H7 (cell line): ENCODE measurements around the gene MRPL37. TPM values are rescaled to one million over a fixed set of nuclear protein-coding genes. Genes with fewer than 3 reads are reported as not detected.

Source experiments
- DNase-seq: peaks from one replicate; pipeline ENCODE4 v3.0.0; 2012
- H3K27me3 ChIP-seq: 2 replicates; pipeline ENCODE4 v1.6.0; 2011; ENCODE audit warnings: mild to moderate bottlenecking, low read length; ENCODE audit not compliant: control insufficient read depth, insufficient read depth
- H3K36me3 ChIP-seq: replicated peaks from 2 replicates; pipeline ENCODE4 v1.5.1; 2011; ENCODE audit warnings: low read length; ENCODE audit not compliant: control insufficient read depth, insufficient read depth
- H3K4me3 ChIP-seq: 2 replicates; pipeline ENCODE4 v1.5.1; 2011; ENCODE audit warnings: low read depth, mild to moderate bottlenecking, control low read depth, low read length, moderate library complexity; ENCODE audit not compliant: insufficient read depth
- total RNA-seq: library from RNA; depleted of rRNA; stranded (reverse); fragments of >200 nt; shearing (Covaris generic); gene quantifications from 2 replicates; pipeline ENCODE4 v1.2.3, GENCODE V29; 2014

MRPL37 gene
- total RNA-seq, 1 experiment from 2014 or later: 275 TPM

DNA sequence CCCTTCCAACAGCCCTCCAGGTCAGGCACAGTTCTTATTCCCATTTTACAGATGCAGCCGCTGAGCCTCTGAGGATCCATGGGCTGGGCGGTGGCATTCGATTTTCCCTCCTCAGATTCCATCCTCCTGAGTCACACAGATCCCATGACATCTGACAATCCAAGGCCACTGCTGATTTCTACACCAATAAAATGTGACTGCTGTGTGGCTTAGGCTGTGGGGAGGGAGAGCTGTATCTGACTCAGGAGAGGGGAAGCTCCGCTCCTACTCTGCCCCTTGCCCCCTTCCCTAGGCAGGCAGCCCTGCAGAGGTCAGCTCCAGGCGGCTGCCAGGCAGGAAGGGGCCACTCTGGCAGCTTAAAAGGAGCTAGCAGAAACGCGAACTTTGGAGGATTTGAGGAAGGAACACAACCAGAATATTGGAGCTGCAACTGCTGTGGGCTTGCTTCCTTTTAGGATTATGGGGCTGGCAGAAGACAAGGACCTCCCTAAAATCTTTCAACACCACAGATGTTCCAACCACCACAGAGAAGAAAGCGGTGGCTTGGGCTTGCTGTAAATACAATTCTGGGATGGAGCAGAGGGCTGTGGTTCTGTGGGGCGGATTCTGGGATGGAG is 50.0 kb downstream of the MRPL37 start:
- peak; percentile 86 for DNase-seq
- Histone ChIP-seq H3K27me3 (no peaks in the 10 kb centered on the region), H3K36me3 (peaks cover 5% of the 10 kb centered on the region), H3K4me3 (no peak overlapping the region)

DNA sequence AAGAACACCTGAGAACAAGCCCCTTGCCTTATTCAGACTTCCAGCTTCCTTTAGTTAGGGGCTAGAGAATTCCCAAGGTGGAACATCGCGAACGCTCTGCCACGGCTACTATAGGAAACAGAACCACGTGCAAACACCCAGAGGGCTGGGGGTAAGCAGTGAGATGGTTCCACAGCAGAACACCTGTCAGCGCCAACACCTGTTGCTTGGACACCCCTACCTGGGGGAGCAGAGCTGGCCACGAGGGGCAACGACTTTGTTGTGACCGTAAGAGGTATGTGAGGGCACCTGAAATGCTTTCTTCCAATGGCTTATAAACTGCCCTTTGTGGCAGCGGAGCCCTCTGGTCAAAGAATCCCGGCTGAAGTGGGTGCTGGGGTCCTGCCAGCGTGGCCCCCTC is 50.7 kb downstream of the MRPL37 start:
- Histone ChIP-seq H3K36me3 (peaks cover 4% of the 10 kb centered on the region), H3K27me3 (no peaks in the 10 kb centered on the region), H3K4me3 (no peak overlapping the region)
- DNase-seq: no peak

DNA sequence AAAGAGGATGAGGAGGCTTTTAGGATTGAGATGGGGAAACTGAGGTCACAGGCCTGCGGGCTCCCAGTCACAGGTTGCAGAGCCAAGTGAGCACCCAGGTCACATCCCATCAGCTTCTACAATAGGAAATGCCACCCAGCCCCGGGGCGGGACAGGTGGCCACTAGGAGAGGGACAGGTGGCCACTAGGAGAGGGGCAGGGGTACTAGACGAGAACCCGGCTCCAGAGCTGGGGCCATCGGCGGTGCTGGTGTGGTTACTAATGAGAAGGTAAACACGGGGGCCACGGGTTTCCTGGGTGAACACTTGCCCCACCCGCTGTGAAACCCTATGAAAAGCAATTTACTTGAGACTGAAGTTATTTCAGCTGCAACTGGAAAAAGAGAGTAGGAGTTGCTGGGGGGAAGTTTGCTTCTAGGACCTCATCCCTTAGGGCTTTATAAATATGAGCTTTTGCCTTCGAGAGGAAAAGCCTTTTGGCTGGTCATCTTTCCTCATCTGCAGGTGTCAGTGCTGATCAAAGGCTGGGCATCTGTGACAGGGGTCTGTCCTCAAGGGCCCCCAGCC is 52.5 kb downstream of the MRPL37 start:
- DNase-seq: no peak
- no peaks in the 10 kb centered on the region for H3K27me3 ChIP-seq
- no peaks in the 10 kb centered on the region; the same call in 1 of the 2 replicates for H3K36me3 ChIP-seq
- no peak overlapping the region for H3K4me3 ChIP-seq

DNA sequence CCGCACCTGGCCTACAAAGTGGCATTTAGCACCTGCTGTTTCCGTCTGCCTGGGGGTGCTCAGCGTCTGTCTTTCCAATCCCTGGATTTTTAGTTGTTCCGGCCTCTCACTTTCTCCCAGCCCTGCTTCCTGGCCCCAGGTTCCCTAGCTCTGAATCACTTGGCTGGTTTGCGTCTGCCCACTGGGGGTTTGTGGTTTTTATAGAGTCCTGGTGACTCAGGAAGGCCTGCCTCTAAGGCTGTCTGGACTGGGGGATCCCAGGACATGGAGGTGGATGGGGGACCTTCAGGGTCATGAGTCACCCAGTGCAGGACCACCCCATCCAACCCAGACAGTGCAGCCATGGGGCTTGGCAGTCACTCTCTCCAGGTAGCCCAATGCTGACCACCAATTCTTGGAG is 53.5 kb downstream of the MRPL37 start:
- H3K4me3 ChIP-seq: no peak overlapping the region
- H3K36me3 ChIP-seq: no peaks in the 10 kb centered on the region; the same call in 1 of the 2 replicates
- no peaks in the 10 kb centered on the region for H3K27me3 ChIP-seq
- DNase-seq: no peak

DNA sequence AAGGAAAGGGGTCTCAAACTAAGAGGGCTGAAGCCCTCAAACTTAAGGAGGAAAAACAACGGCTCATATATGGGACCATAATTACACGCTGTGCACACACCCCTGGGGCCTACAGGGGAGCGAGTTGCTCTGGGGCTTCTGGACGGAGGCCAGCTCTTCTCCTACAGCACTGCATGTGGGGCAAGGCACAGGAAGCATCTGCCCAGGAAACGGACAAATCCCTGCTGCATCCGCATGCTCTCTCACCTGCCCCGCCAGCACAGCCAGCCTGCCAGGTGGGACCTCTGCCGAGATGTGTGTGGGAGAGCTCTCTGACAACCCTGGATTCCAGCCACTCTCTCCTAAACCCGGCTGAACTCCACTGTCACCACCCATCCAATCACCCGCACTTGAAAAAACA is 54.1 kb downstream of the MRPL37 start:
- Histone ChIP-seq H3K27me3 (no peaks in the 10 kb centered on the region), H3K36me3 (no peaks in the 10 kb centered on the region; the same call in 1 of the 2 replicates), H3K4me3 (no peak overlapping the region)
- no peak for DNase-seq

DNA sequence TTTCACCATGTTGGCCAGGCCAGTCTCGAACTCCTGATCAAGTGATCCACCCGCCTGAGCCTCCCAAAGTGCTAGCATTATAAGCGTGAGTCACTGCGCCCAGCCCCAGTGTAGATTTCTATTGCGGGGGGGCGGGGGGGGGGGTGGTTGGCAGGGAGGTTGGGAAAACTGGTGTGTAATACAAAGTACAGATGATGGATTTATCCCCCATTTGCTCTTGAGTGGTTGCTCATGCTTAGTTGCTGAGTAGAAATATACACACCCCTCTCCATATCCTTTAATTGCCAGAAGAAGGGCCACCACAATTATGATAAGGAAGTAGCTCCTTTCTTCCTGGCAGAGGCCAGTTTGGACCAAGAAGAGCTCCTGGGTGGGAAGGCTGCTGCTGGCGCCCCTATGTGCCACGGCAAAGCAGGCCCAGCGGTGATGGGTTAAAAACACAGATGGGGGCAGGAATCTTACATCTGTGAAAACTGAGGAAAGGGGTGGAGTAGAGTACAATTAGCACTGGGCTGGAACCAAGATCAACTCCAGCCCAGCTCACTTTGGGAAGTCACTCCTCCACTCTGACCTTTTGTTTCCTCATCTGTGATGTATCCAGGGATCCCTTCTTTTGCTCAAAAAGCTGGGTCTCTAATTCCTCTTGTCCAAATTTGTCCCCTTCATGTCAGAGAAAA is 55.2 kb downstream of the MRPL37 start:
- Histone ChIP-seq H3K27me3 (no peaks in the 10 kb centered on the region), H3K36me3 (no peaks in the 10 kb centered on the region; the same call in 1 of the 2 replicates), H3K4me3 (no peak overlapping the region)
- DNase-seq: no peak

DNA sequence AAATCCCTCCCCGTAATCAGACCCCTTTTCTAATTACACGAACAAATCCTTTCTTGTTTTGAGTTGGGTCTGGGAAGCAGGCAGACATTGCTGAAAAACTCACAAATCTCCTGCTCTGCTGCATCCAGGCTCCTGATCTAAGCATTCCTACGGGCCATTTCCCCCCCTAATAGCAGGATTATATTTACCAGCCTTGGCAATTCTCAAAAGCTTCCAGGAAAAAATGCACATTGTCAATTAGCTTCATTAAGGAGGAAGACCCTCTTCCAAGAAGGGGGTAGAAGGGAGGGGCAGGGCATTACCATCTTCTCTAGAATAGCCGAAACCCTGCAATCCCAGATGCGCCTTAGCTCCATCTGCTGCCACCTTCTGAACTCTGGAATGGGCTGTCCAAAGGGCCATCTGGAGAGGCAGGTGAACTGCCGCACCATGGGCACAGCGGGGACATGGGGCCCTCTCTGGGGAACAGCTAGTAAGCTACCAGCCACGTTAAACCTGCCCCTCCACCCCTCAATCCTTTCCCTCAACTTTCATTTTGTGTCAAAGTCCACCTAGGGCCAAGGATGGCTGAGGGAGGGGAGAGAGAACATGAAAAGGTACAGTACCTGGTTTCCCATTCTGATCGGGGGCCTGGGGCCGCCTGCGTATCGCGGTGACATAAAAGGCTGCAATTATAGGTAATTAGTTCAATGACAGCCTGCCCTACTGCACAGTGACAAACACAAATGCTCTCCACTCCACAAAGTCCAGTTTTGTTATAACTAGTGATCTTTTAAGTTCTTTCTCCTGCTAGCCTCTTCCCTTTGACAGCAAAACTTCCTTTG is 56.8 kb downstream of the MRPL37 start:
- H3K27me3 ChIP-seq: no peaks in the 10 kb centered on the region
- no peak overlapping the region for H3K4me3 ChIP-seq
- H3K36me3 ChIP-seq: no peaks in the 10 kb centered on the region
- DNase-seq: no peak

DNA sequence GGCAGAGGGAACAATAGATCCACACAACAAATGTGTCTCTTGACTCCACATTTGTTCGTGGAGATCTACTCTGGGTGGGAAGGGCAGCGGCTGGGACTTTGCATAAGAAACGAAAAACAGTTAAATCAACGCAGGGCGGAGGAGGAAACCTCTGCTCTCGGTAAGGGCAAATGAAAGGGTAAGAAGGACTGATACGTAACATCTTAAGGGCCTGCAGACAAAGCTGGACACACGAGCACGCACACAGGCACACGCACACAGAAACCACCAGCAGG is 57.3 kb downstream of the MRPL37 start:
- Histone ChIP-seq H3K36me3 (no peaks in the 10 kb centered on the region), H3K27me3 (no peaks in the 10 kb centered on the region), H3K4me3 (no peak overlapping the region)
- DNase-seq: no peak

DNA sequence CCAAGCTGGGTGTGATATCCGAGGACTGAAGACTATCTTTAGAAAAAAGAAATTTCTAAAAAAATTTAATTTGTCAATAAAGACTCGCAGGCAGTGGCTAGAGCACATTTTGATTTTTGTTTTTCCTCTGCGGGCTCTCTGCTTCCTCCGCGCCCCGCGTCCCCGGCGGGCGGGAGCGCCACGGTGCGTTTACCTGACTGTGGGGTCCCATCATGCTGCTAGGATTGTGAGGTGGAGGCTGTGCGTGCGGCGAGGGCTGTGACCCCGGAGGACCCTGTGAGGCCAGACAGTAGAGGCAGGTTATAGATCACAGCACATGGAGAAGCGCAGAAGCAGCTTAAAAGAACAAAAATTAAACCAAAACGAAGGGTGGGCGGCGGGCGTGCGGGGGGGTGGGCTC is 57.9 kb downstream of the MRPL37 start:
- Histone ChIP-seq H3K4me3 (no peak overlapping the region), H3K36me3 (no peaks in the 10 kb centered on the region), H3K27me3 (no peaks in the 10 kb centered on the region)
- no peak for DNase-seq

DNA sequence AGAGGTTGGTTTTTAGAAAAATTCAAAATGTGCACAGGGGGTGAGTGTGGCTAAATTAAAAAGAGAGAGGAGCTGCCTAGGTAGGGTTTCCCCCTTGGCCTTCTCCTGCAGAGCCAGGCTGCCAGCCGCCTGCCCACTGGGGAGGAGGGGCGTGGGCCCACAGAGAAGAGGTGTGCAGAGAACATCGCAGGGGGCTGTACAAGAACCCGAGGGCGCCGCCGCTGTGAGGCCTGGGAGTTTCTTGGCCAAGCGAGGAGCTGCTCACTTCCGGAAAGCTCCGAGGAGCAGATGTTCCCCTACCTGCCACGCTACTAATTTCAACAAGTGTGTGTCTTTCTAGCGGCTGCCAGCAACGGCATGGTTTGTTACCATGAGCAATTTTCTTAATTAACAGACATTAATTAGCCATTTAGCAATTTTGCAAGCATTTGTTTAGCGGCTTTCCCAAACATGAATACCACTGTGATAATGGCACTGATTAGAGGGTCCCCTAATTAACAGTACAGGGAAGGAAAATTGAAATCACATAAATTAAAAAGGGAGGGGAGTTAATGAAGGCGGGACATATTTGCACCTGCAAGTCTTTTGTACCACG is 59.7 kb downstream of the MRPL37 start:
- no peaks in the 10 kb centered on the region for H3K36me3 ChIP-seq
- no peak for DNase-seq
- H3K4me3 ChIP-seq: no peak overlapping the region
- H3K27me3 ChIP-seq: no peaks in the 10 kb centered on the region

DNA sequence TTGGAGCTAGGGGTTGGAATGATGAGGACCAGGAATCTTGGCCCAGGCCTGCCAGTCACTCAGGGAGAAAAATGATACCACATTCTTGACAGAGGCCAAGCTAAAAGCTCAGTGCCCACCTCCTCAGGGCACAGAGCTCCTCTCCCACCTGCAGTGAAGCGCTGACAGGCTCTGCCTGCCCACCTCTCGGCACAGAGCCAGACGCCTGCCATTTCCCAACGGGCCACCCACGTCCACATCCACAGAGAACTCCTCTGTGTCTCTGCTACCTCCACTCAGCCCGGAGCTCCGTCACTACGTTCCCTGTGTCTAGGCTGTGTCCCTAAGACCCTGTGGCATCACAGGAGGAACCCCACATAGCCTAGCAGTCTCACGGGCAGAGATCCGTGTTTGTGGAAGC is 60.8 kb downstream of the MRPL37 start:
- DNase-seq: no peak
- no peaks in the 10 kb centered on the region for H3K27me3 ChIP-seq
- H3K4me3 ChIP-seq: no peak overlapping the region
- H3K36me3 ChIP-seq: no peaks in the 10 kb centered on the region; the same call in 1 of the 2 replicates

DNA sequence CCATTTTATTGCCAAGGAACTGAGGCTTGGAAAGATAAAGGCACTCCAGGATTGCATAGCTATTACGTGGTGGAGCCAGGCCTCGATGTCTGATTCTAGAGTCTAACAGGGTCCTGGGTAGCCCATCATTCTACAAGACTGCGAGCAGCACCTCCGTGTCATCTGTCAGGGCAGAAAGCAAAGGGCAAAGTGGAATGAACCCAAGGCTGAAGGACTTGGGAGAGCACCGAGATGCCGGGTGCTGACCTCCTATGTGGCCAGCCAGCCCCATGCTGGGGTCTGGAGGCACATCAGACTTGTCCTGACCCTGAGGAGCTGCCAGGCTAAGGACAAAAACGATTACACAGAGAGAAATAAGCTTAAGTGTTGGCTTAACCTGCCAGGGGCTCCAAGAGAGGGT is 62.3 kb downstream of the MRPL37 start:
- no peaks in the 10 kb centered on the region; the same call in none of the 2 replicates for H3K36me3 ChIP-seq
- no peak for DNase-seq
- H3K4me3 ChIP-seq: no peak overlapping the region
- H3K27me3 ChIP-seq: no peaks in the 10 kb centered on the region

DNA sequence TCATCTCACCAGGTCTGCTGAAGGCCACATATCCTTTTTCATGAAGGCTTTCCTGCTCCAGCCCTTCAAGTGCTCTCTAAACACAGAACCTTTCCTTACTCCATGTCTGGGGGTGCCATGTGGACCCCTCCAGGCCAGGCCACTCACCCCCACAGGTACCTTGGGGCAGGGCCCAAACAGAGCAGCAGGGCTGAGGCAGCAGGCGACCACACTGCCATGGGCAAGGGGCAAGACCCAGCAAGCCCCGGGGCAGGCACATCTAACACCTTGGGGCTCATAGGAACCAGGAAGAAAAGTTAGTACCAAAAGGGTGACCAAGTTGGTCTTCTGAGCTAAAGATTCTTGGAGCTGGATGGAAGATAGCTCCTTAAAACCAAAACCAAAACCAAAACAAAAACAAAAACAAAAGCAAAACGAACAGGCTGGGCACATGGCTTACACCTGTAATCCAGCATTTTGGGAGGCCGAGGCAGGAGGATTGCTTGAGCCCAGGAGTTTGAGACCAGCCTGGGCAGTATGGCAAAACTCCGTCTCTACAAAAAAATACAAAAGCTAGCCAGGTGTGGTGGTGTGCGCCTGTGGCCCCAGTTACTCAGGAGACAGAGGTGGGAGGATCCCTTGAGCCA is 63.7 kb downstream of the MRPL37 start:
- Histone ChIP-seq H3K36me3 (no peaks in the 10 kb centered on the region; the same call in none of the 2 replicates), H3K27me3 (no peaks in the 10 kb centered on the region), H3K4me3 (no peak overlapping the region)
- no peak for DNase-seq

DNA sequence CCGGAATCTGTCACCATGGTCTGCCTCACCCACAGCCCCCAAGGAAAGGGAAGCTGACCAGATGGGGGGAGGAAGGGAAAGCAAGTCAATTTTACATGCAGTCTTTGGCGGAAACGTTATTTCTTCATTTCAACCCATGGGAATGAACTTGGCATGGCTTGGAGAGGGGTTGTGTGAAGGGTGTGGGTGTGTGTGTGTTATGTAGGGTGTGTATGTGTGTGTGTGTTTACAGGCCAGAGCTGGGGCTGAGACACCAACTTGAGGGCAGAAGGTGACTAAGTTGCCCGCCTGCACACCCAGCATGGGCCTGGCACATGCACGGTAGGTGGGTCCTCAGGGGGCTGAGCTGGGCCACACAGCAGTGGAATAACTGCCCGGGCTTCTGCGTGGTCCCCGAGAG is 65.2 kb downstream of the MRPL37 start:
- H3K27me3 ChIP-seq: no peaks in the 10 kb centered on the region
- H3K4me3 ChIP-seq: no peak overlapping the region
- H3K36me3 ChIP-seq: no peaks in the 10 kb centered on the region; the same call in none of the 2 replicates
- no peak for DNase-seq
